K562 (cell line): Measurements from ENCODE around the gene FAR2.

ENCODE experiments used
- CTCF ChIP-seq, 3 experiments: IDR thresholded peaks in 2 of 3; conservative IDR thresholded peaks in 1 of 3; 2 replicates each; pipeline ENCODE4 v1.5.1; 2011 to 2012; ENCODE audit warnings: low read length in 3 of 3, mild to moderate bottlenecking in 3 of 3, control low read depth in 2 of 3, improper control_type of control experiment in 1 of 3, inconsistent platforms in 1 of 3, low read depth in 1 of 3, mixed read lengths in 1 of 3, moderate library complexity in 1 of 3; ENCODE audit not compliant: insufficient read depth in 2 of 3
- FOSL1 ChIP-seq: fragments of 200-800 bp; sonication (Bioruptor generic); conservative IDR thresholded peaks from 2 replicates; pipeline ENCODE4 v1.6.1; 2016; ENCODE audit warnings: missing genetic modification characterization, missing compliant biosample characterization
- PML ChIP-seq: IDR thresholded peaks from 2 replicates; pipeline ENCODE4 v1.6.1; 2012; ENCODE audit warnings: low read length, inconsistent platforms
- PPARD ChIP-seq: fragments of 250-450 bp; sonication (Bioruptor Pico); IDR thresholded peaks from 2 replicates; pipeline ENCODE4 v1.8.0; 2022; ENCODE audit warnings: inconsistent platforms, mild to moderate bottlenecking, moderate library complexity
- SP2 ChIP-seq: IDR thresholded peaks from 2 replicates; pipeline ENCODE4 v1.6.1; 2011; ENCODE audit warnings: mild to moderate bottlenecking, low read depth, low read length, moderate library complexity; ENCODE audit not compliant: poor library complexity, severe bottlenecking; ENCODE audit errors: extremely low read depth
- TAF1 ChIP-seq: IDR thresholded peaks from 2 replicates; pipeline ENCODE4 v1.6.1; 2011; ENCODE audit warnings: mild to moderate bottlenecking, low read length, moderate library complexity; ENCODE audit not compliant: insufficient read depth, control insufficient read depth, severe bottlenecking; ENCODE audit errors: extremely low read depth
- ZFX ChIP-seq: sonication (generic); formaldehyde crosslinking; IDR thresholded peaks from 2 replicates; pipeline ENCODE4 v1.8.0; 2022; ENCODE audit warnings: mild to moderate bottlenecking, missing genetic modification reagents, moderate library complexity

- TF ChIP-seq FOSL1 (tag) (no peak), TAF1 (no peak), ZFX (CRISPR knock-in tag) (no peak), CTCF (IDR thresholded peaks at IDR 0.05 in 2 of 3, conservative IDR thresholded peaks at IDR 0.05 in 1 of 3; ENCODE audit: insufficient read depth in 2 of 3, low read depth in 1 of 3, low read length in 3 of 3) (no peak), SP2 (no peak), PPARD (CRISPR knock-in tag) (no peak), PML (no peak)
Observed at GRCh38 chr12:29277231-29277630, 128.2 kb downstream of the FAR2 start.
